Measurements from ENCODE around the gene RNF7. TPM values are rescaled to one million over a fixed set of nuclear protein-coding genes. Genes with fewer than 3 reads are reported as not detected.
A peak's percentile ranks its signal among the peaks of the same experiment; 100 is the strongest.

RNF7 gene
- total and polyA plus RNA-seq, 9 of the 15 experiments (the other 6 are each of a cell fraction or from before 2014, with no cell fraction given), result 38.8 to 133 (median 80.5) TPM

- BruUV-seq (replicated peaks), result no TSS peak
Measured at GRCh38 chr3:141776885-141777284, 38.8 kb downstream of the RNF7 start.

More at GRCh38 chr3:141776885-141777284, 38.8 kb downstream of the RNF7 start:
- peaks cover 0 to 6% of the 10 kb centered on the region in 2 experiments; a peak in 1 of 5 replicates for H3K4me1 ChIP-seq (replicated peaks in 1 of 2; ENCODE audit: control insufficient read depth in 2 of 2, insufficient read depth in 2 of 2, low read length in 2 of 2)
- TF ChIP-seq MCM2 (IDR thresholded peaks at IDR 0.05; ENCODE audit: low read depth) (no peak), NUFIP1 (IDR thresholded peaks at IDR 0.05; ENCODE audit: partially characterized antibody) (no peak), TEAD1 (CRISPR knock-in tag; IDR thresholded peaks at IDR 0.05) (no peak), ZNF740 (CRISPR knock-in tag; IDR thresholded peaks at IDR 0.05) (no peak), ZNF740 (tag; IDR thresholded peaks at IDR 0.05) (no peak), FOS (IDR thresholded peaks at IDR 0.05; ENCODE audit: extremely low read depth, insufficient read length) (no peak), KAT7 (CRISPR knock-in tag; IDR thresholded peaks at IDR 0.05; ENCODE audit: borderline replicate concordance) (no peak), RBM15 (IDR thresholded peaks at IDR 0.05; ENCODE audit: insufficient read depth, low read length) (no peak), POLR2A (conservative IDR thresholded peaks at IDR 0.05) (no peak), SREBF1 (IDR thresholded peaks at IDR 0.05; ENCODE audit: borderline replicate concordance, low read depth, low read length) (no peak)
- H3K4me2 ChIP-seq (ENCODE audit: insufficient read depth, low read length), result no peak overlapping the region
- H3K27me3 ChIP-seq (ENCODE audit: control insufficient read depth in 2 of 2, insufficient read depth in 2 of 2, low read length in 2 of 2), result no peaks in the 10 kb centered on the region
- no peaks in the 10 kb centered on the region for H3K9me1 ChIP-seq (ENCODE audit: control insufficient read depth, insufficient read depth, low read length)
- no peak; the same call in 2 of the 3 replicates for ATAC-seq
- H3K4me3 ChIP-seq, result no peak overlapping the region
- ChIA-PET POLR2A (interaction anchor here (0.6 to 1.8 kb wide), 4 partner anchors 14 to 107 kb away, joined by 3 to 6 read pairs (median 3); no protein-coding TSS in a partner anchor), CTCF (ENCODE audit: low intra/inter-chr PET ratio) (no interaction called here)
- H2AFZ ChIP-seq (ENCODE audit: low read depth, low read length), result peak overlapping the region; percentile 66; the same call in 1 of the 2 replicates
- H3K9me3 ChIP-seq (replicated peaks; ENCODE audit: control insufficient read depth, insufficient read depth, low read depth, low read length), result no peaks in the 10 kb centered on the region
- DNase-seq (ENCODE audit: extremely low read depth in 1 of 4, low spot score in 3 of 4), result no peak
- WGBS (ENCODE audit: insufficient coverage, low coverage, missing lambda C conversion rate), result 73% methylated on average over 14 of the region's 15 CpGs
- in situ Hi-C loops (cut with MboI), result no loop called here
- H3K36me3 ChIP-seq (ENCODE audit: control insufficient read depth, insufficient read depth, low read length), result no peaks in the 10 kb centered on the region
- no peak overlapping the region for H3K9ac ChIP-seq (ENCODE audit: insufficient read depth in 1 of 2, low read depth in 2 of 2, low read length in 2 of 2)
- no peaks in the 10 kb centered on the region for H3K79me2 ChIP-seq (ENCODE audit: control insufficient read depth, insufficient read depth, low read length)
- intact Hi-C loops (cut with micrococcal nuclease), result no loop called here
- no peak for FAIRE-seq
- H4K20me1 ChIP-seq (replicated peaks; ENCODE audit: control insufficient read depth, insufficient read depth, low read length), result no peaks in the 10 kb centered on the region
- H3K27ac ChIP-seq (ENCODE audit: extremely low read depth, low read depth, low read length), result no peak overlapping the region

Measured in K562 (cell line).